GM18498 (cell line): ENCODE results near the gene SCN10A.

ENCODE experiments used
- ATAC-seq: cut with Tn5 transposase; IDR thresholded peaks from one replicate; pipeline ENCODE4 v1.9.1; 2021; ENCODE audit warnings: mild to moderate bottlenecking, moderate library complexity; ENCODE audit not compliant: unreplicated experiment

The SCN10A gene

DNA sequence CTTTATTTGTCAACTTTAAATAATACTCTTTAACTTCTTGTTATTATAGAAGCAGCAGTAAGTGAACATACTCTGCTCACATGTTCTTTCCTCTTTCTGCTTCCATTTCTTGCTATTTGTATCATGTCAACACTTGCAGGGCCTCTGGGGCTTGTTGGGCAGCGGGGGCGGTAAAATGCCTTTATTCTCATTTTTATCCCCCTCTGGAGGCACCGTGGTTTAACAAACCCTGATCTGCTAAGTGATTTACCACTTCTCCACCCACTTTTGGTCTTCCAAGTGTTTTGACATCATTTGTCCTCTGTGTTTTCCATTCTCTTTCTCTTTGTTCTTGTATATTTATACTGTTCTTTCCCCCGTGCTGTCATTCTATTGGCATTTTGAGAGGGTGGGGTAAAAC lies 33.9 kb downstream of the SCN10A start:
- ATAC-seq = no peak

GRCh38 chr3:38773528-38773927 lies 42.5 kb downstream of the SCN10A start:
- ATAC-seq = no peak

DNA sequence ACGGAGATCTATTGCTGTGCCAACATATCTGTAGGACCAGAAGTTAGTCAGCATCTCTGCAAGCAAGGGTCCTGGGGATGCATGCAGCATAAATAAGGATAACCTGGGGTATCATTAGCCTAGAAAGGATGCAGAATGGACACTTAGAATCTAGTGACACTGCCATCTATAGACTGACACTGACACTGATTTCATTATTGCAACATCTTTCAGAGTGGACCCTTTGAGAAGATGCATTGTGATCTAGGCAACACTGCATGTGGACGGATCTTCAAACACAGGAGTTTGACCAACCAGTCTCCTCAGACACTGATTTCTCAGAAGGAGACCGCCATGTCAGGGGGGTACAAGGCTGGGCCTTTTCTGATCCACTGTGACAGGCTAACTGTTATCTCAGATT lies 52.4 kb downstream of the SCN10A start:
- ATAC-seq = no peak

- ATAC-seq = no peak
Measured at GRCh38 chr3:38758557-38758956, 57.5 kb downstream of the SCN10A start.

DNA sequence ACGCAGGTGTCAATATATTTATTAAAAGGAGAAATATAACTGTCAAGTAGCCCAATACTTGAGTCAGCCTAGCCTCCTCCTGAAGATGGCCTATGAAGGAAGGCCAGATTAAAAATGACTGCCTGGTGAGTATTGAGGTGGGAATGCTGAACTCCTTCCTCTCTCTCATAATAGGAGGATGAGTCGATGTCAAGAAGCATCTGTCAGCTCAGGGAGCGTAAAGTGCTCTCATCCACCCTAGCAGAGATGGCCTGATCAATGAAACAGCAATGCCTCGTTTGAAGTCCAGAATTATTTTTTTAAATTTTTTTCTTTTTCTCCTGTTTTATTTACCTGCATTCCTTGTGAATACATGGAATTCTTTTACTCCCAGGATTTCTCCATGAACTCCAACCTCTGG lies 58.3 kb downstream of the SCN10A start:
- ATAC-seq = no peak

- no peak for ATAC-seq
Measured at GRCh38 chr3:38756892-38757291, 59.1 kb downstream of the SCN10A start.

DNA sequence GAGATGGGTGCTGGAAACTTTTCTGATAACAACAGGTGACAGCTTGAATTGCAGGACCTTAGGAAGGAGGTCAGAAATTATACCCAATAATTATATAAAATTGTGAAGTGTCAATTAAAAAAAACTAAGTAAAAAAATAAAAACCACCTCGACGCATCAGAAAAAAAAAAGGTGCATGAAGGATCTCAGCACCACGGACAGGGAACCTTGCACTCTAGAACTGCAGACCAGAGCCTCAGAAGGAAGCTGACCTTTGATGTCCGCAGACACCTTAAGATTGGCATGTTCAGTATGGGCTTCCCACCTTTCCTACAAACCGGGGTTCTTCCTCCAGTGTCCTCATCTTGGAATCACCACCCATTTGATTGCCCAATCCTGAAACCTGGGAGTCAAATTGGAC lies 60.9 kb downstream of the SCN10A start:
- ATAC-seq = no peak

- ATAC-seq = no peak
Measured at GRCh38 chr3:38746641-38747040, 69.4 kb downstream of the SCN10A start.

DNA sequence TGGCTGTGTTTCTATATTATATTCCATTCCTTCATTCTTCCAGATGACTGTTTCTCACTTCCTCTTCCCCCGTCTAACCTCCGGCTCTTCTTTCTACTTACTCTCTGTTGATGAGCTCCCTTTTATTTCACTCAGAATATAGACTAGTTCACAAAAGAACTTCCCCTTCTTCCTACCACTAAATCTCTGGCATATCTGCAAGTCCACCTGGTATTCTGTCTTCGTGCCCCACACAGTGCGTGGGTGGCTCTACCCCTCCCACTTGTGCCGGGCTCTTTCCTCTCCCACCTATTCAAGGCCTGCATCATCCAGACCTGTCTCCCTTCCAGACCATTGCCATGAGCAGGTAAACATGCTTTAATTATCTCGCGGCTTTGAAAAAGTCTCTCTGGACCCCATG lies 73.0 kb downstream of the SCN10A start:
- no peak for ATAC-seq

DNA sequence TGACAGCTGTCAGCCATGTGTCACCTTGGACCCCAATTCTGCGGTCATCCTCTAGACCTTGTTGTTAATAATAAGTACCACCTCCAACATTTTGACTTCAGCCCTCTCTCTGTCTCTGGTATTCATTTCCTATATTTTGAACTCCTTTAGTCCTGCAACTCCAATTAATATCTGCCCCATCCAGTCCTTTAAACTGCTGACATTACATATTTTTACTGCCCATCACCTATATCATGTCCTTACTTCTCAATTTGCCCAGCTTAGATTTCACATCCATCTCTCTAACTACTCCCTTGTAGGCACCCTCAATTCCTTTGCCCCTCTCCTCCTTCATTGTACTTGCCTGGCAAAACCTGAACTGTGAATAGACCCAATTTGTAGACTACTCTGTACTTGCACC lies 73.5 kb downstream of the SCN10A start:
- no peak for ATAC-seq

DNA sequence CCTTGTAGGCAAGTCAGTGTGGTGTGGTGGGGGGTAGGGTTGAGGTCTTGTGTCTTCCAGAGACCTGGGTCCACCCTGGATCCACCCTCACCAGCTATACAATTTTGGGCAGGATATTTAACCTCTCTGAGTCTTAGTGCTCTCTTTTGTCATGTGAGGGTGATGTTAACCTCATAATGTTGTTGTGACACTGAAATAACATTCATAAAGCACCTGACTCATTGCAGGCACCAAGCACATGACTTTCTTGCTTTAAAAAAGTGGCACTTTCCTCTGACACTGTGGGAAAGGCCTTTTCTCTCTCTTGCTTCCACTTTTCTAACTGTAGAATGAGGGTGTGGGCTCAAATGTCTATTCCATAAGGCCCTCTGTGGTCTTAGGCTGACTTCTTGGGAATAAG lies 75.5 kb downstream of the SCN10A start:
- ATAC-seq = no peak

DNA sequence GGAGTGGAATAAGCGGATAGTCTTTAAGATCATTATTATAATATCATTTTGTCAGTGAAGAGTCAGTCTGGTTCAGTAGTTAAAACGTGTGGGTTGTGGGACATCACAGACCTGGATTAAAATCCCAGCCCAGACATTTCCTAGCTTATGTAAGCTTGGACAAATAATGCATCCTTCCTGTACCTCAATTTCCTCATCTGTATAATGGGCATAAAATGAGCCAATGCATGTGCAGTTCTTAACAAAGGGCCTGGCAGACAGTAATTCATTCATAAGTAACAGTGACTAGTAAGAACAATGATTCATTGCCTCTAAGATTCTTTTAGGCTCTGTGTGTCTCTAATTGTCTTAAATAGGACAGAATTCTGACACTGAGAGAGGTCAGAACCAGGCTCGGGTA lies 76.1 kb downstream of the SCN10A start:
- ATAC-seq = no peak

- ATAC-seq = no peak
Measured at GRCh38 chr3:38739396-38739689, 76.7 kb downstream of the SCN10A start.

DNA sequence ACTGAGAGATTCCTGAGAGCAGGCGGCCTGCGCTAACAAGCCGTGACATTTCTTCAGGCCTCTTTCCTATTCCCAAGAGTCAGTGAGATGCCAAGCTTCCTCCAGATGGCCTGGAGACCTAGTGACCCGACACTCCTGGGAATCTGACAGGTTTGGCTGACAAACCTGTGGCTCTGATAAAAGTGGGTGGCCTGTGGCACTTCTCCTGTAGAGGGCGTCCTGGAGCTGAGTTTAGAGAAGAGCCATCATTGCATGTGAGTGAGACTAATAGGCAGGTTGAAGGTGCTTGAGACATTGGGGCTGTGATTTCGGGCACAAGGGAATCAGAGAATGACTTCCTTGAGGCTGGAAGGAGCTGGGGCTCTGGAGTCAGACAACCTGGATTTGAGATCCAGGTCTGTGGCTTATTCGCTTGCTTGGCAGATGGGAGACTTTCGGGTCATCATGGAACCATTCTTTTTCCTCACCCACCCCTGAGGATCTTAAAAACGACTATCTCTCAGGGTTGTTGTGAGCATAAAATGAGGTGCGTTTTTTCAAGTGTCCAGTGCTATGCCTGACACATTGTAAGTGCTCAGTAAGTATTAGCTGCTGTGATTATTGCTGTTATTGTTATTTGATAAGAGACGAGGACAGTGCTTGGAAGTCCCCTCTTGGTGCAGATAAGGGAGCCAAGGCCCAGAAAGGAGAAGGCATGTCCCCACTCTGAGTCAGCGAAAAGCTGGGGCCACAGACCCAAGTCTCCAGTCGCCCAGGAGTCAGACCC lies 77.2 kb downstream of the SCN10A start:
- ATAC-seq = no peak

- ATAC-seq = no peak
Measured at GRCh38 chr3:38731522-38731921, 84.5 kb downstream of the SCN10A start.

GRCh38 chr3:38730281-38730680 lies 85.7 kb downstream of the SCN10A start:
- no peak for ATAC-seq

DNA sequence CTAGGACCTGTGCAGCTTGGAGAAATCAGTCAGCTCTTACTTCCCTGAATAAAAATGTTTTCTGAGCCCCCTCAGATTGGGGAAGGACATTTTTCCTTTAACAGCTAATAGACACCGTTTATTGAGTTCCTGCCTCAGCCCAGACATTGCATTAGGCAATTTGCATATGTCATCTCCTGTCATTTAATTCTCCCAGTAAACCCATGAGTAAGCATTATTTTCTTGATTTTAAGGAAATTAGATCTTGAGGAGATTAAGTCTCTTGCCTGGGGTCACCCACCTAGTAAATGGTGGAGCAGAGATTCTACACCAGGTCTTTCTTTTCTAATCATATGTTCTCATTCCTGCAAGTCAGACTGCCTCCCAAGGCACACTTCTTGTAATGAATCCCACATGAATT lies 88.0 kb downstream of the SCN10A start:
- no peak for ATAC-seq

DNA sequence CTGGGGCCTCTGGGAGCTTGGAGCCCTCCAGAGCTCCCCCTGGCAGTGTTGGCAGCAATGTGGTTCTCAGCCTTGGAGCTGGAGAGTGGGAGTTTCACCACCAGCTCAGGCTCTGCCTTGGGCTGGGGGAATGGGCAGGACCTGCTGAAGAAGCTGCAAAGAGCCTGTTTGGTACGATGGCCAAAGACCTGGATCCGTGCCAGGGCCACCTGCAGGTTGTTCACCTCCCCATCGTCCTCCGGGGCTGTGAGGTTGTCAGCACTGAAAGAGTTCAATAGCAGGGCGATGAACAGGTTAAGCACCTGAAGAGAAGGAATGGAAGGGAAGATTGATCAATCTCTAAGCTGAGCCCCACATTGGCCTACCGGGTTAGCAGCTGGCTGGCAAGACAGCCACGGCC lies 89.3 kb downstream of the SCN10A start:
- ATAC-seq = no peak

DNA sequence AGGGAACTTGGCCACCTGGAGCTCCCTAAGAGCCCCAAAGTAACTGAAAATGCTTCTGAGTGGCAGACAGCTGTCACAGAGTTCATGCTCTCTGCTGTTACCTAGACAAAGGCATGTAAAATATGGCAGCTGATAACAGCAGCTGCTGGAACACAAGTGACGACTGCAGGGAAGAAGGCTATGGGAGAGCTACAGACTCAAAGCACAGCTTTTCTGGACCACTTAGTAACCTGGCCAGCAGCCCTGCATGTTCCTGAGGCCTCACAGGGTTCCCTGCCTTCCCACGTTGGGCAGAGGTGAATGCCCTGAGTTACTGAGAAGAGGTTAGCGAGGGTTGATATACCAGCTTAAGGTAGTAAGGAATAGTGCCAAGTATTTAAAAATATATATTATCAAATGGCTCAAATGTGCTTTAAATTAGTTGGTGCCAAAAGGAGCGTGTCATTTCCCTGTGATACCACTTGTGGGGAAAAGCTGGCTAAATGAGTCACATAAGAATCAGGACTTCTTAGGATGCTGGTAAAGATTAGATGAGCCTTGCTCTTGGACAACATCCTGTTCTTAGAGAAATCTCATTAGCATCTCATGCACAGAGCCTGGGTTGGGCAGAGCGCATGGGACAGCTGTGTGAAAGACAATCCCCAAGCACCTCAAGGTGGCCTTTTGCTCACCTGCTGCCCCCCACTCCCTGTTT lies 90.1 kb downstream of the SCN10A start:
- ATAC-seq = no peak

DNA sequence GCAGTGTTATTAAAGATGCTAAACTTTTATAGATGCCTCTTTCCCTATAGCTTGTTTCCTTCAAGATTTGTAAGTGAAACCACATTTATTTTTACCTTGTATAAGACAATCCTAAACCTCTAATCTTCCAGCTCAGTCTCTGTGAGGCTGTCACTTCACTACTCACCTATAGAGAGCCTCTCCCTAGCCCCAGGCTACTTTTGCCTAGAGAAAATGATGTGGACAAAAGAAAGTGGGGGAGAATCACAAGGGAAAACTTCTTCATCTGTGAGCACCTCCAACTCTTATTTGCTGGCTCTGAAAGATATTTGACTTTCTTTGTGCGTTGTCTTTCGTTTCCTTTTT lies 91.7 kb downstream of the SCN10A start:
- ATAC-seq = no peak

GRCh38 chr3:38723569-38724391 lies 92.2 kb downstream of the SCN10A start:
- no peak for ATAC-seq
